GM12874 (cell line): ENCODE data around the gene TMEM147.

ENCODE experiments used
- TF ChIP-seq, protein P1 (sequence below): IDR thresholded peaks from 2 replicates; pipeline ENCODE4 v1.5.1; 2011; ENCODE audit warnings: low read depth, mild to moderate bottlenecking, control low read depth, low read length, moderate library complexity; ENCODE audit not compliant: insufficient read depth

TMEM147 gene

DNA sequence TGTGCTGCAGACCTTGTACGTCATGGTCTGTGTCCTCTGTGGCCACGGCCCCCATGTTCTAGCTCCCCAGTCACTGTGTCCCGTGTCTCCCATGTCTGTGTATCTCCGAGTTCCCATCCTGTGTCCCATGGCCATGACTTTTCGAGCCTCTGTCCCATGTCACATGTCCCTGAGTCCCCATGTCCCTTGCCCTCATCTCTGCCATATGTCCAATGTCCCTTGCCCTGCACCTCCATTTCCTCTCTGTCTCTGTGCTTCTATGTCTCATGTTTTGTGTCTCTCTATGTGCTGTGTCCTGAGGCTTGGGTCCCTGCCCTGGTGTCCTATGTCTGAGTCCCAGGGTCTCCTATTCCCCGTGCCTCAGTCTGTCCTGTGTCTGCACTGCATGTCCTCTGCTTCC, 16.0 kb downstream of the TMEM147 start:
- TF ChIP-seq, protein P1, sequence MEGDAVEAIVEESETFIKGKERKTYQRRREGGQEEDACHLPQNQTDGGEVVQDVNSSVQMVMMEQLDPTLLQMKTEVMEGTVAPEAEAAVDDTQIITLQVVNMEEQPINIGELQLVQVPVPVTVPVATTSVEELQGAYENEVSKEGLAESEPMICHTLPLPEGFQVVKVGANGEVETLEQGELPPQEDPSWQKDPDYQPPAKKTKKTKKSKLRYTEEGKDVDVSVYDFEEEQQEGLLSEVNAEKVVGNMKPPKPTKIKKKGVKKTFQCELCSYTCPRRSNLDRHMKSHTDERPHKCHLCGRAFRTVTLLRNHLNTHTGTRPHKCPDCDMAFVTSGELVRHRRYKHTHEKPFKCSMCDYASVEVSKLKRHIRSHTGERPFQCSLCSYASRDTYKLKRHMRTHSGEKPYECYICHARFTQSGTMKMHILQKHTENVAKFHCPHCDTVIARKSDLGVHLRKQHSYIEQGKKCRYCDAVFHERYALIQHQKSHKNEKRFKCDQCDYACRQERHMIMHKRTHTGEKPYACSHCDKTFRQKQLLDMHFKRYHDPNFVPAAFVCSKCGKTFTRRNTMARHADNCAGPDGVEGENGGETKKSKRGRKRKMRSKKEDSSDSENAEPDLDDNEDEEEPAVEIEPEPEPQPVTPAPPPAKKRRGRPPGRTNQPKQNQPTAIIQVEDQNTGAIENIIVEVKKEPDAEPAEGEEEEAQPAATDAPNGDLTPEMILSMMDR, result no peak

DNA sequence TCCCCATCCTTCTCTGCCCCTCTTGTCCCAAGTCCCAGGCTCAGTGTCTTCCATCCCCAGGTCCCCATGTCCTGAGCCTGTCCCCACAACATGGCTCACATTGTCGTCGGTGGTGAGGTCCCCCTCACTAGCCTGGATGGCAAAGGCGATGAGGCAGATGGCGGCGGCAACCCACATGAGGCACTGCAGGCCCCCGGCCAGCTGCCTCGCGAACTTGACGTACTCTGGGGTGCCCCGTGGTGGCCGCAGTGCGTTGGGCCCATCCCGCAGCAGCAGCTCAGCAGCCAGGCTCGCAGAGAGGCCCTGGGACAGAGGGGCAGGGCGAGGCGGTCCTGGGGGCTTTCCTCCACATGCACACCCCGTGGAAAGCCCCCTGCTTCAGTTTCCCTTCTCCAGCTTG, 16.9 kb downstream of the TMEM147 start:
- TF ChIP-seq, protein P1, result no peak

DNA sequence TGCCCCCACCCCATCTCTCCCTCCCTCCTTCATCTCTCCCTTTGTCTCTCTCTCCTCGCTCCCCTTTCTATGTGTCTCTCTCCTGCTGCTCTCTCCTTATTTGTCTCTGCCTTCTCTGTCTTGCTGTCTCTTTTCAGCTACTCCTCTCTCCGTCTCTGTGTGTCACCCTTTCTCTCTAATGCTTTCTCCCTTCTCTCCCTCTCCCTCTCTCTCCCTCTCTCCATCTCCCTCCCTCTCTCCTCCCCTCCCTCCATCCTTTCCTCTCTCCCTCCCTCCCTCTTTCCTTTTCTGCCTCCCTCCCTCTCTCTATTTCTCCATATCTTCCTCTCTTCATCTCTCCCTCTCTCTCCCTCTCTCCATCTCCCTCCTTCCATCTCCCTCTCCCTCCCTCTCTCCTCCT, 17.4 kb downstream of the TMEM147 start:
- TF ChIP-seq, protein P1, result no peak

DNA sequence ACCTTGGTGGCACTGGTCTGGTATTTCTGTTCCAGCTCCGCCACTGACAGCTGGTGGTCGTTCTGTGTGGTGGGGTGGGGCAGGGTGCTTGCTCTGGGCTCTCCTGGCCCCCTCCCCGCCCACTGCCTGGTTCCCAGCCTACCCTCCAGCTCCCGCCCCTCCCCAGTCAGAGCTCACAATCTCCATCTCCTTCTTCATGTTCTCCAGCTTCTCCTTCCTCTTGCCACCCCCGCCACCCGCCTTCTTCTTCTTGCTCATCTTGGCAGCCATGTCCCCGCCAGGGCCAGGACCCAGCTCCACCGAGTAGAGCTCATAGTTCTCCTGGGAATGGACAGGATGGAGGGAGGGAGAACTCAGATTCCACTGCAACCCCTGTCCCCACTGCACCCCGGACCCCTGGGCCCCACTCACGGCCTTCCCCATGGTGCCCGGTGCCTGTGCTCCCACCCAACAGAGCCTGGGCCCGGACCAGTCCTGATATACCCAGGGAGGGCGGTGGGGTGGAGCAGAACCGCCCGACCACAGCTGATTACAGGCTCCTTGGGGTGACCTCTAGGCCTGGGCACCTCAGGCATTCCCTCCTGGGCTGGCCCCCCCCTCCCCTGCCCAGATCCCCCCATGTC, 17.9 kb downstream of the TMEM147 start, which contains the start of gene ATP4A:
Gene ATP4A (minus strand): TSS at position 452 of the 623 bp plus-strand sequence. CDS start 29 bp downstream, at position 423.
- TF ChIP-seq, protein P1, result no peak

DNA sequence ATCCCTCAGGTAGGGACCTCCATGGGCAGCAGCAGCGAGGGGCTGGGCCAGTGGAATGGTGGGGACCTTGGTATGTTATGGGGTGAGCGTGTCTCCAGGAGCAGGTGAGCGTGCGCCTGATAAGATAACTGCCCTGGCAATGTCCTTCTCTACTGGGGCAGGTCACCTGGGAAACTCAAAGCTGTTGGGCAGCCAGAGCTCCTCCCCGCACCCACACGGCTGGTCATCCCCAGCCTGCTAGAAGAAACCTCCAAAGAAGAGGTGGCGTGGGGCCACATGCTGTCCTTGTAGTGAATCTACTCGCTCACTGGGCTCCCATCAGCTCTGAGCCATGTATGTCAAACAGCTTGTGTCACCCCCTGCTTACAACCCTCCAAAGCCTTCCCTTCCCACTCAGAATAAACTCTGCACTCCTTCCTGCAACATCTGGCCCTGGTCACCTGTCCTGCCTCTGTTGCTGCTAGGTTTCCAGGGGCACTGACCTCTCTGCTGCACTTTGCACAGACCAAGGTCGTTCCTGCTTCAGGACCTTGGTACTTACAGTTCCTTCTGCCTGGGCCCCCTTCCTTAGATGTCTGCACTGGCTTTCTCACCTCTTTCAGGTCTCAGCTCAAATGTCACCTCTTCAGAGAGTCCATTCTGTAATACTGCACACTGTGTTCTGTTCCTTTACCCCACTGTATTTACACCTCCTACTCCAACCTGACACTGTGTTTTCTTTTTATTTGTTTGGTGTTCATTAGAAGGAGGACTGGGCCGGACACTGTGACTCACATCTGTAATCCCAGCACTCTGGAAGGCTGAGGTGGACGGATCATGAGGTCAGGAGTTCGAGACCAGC, 19.8 kb downstream of the TMEM147 start:
- TF ChIP-seq, protein P1, result no peak

DNA sequence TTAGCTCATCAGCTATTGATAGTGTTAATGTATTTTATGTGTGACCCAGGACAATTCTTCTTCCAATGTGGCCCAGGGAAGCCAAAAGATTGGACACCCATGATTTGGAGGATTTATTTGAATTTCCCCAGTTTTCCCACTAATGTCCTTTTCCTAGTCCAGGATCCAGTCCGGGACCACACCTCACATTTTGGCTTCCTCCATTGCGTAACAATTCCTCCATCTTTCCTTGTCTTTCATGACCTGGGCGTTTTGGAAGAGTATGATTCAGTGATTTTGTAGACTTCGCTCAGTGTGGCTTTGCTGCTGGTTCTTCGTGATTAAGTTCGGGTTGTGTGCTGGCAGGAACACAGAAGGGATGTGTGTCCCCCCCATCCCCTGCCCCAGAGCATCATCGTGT, 21.3 kb downstream of the TMEM147 start:
- TF ChIP-seq, protein P1, result no peak

DNA sequence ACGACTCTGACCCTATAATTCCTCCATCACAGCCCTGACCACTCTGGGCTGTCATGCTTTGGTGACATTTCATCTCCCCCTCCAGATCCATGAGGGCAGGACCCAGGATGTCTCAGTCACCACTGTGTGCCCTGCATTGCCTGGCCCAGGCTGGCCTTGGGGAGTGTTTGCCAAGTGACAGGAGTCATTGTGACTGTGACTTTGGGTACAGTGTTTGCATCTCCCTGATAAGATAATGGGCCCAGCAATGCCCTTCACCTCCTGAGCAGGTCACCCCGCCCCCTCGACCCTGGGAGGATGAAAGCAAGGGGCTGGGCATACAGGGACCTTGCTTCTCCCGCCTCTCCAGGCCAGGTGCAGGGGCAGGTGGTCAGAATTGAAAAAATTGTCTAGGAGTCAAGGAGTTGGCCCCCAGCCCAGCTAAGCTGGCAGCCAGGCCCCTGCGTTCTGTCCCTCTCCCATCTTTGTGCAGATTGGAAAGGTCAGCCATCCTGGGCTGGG, 23.9 kb downstream of the TMEM147 start:
- TF ChIP-seq, protein P1, result no peak
